IPS DF 6.9 (cell line): ENCODE data around the gene SHISA8.
A peak's percentile ranks its signal among the peaks of the same experiment; 100 is the strongest.
"Not testable (repeated sequence)": the region's sequence is repeated elsewhere in the genome, so short reads cannot be mapped to it uniquely, and the experiment has no call there.

Experiments used
- DNase-seq: peaks from one replicate; pipeline ENCODE4 v3.0.0-alpha.2; 2013; ENCODE audit warnings: low read depth, low spot score
- H3K27ac ChIP-seq: one replicate; pipeline ENCODE4 v1.5.1; 2013; ENCODE audit warnings: low read length, control low read depth
- H3K27me3 ChIP-seq: 2 replicates; pipeline ENCODE4 v1.6.1; 2013; ENCODE audit warnings: mild to moderate bottlenecking, low read length; ENCODE audit not compliant: control insufficient read depth, insufficient read depth
- H3K36me3 ChIP-seq: 2 replicates; pipeline ENCODE4 v1.6.1; 2013; ENCODE audit warnings: low read length; ENCODE audit not compliant: control insufficient read depth, insufficient read depth
- H3K4me1 ChIP-seq: 2 replicates; pipeline ENCODE4 v1.6.1; 2013; ENCODE audit warnings: low read length; ENCODE audit not compliant: control insufficient read depth, insufficient read depth
- H3K4me3 ChIP-seq: 2 replicates; pipeline ENCODE4 v1.5.1; 2013; ENCODE audit warnings: mild to moderate bottlenecking, low read length
- H3K9me3 ChIP-seq: 2 replicates; pipeline ENCODE4 v1.6.1; 2013; ENCODE audit warnings: low read length, inconsistent platforms; ENCODE audit not compliant: control insufficient read depth, insufficient read depth
- WGBS: extraction: QIAGEN DNeasy Blood & Tissue Kit; methylation state at CpG from one replicate; pipeline ENCODE4 v1.1.7; 2013; ENCODE audit warnings: mixed read lengths, missing lambda C conversion rate; ENCODE audit not compliant: insufficient read length, insufficient coverage; 5-methylcytosine and 5-hydroxymethylcytosine counted together

The SHISA8 gene

DNA sequence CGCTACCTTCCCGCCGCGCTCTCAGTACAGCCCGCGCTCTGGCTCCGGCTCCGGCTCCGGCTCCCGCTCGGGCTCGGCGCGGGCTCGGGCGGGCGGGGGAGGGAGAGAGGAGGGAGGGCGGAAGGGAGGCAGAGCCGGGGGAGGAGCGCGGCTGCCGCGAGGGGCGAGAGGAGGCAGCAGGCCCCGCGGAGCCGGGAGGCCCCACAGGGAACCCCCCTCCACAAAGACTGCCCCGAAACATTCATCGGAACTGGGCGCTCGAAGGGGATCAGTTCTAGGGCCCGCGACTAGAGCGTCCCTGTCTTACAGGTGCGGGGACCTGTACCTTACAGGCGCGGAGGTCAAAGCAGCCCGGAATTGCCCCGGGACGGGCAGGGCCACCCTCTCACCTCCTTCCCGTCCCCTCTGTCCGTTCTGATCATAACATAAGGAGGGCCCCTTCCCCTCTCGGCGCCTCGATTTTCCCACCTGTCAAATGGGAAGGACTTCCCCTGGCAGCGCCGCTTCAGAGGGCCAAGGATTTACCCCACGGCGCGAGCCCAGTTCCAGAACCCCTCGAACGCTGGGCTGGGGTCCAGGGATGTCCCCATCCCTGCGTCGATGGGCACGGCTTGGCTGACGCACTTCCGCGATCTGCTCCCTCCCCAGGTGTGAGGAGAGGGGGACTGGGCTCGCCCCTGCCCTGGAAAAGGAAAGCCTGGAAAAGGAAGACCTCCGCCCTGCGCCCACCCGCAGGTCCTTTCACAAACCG, at the start of gene SHISA8:
SHISA8 (minus strand) TSS at position 40 of the 751 bp plus-strand sequence. CDS start 407 bp downstream, outside the sequence.
- H3K27me3 ChIP-seq, result peaks cover 65% of the 10 kb centered on the region
- no peak for DNase-seq
- peaks cover 8% of the 10 kb centered on the region for H3K4me1 ChIP-seq
- H3K4me3 ChIP-seq, result peak within 1 kb of the TSS; percentile 16; the same call in 1 of the 2 replicates
- no peaks in the 10 kb centered on the region for H3K36me3 ChIP-seq
- no peak within 1 kb of the TSS for H3K27ac ChIP-seq
- H3K9me3 ChIP-seq, result no peaks in the 10 kb centered on the region
- no CpG with 5 or more reads among the region's 63 CpGs for WGBS

DNA sequence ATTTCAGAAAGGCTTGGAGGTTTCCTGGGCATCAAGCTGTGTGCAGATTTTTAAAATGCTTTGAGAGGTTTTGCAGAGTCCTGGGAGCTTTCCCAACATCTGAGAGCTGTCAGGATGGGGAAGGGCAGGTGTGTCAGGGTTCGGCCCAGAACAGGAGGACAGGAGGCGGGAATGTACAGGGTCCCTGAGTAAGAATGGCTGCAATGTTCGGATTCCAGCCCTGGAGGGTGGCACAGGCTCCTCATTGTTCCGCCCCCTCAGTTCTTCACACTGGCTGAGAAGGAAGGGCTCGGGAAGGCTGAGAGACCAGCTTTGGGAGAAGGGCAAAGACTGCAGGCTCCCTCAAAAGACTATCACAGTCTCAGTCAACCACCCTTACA, 49.2 kb upstream of the SHISA8 start:
- no peaks in the 10 kb centered on the region for H3K9me3 ChIP-seq
- H3K36me3 ChIP-seq, result no peaks in the 10 kb centered on the region
- H3K27ac ChIP-seq, result no peak overlapping the region
- no CpG with 5 or more reads among the region's 5 CpGs for WGBS
- H3K4me3 ChIP-seq, result no peak overlapping the region
- H3K4me1 ChIP-seq, result peaks cover 2% of the 10 kb centered on the region; the same call in 1 of the 2 replicates
- no peak for DNase-seq
- no peaks in the 10 kb centered on the region for H3K27me3 ChIP-seq

DNA sequence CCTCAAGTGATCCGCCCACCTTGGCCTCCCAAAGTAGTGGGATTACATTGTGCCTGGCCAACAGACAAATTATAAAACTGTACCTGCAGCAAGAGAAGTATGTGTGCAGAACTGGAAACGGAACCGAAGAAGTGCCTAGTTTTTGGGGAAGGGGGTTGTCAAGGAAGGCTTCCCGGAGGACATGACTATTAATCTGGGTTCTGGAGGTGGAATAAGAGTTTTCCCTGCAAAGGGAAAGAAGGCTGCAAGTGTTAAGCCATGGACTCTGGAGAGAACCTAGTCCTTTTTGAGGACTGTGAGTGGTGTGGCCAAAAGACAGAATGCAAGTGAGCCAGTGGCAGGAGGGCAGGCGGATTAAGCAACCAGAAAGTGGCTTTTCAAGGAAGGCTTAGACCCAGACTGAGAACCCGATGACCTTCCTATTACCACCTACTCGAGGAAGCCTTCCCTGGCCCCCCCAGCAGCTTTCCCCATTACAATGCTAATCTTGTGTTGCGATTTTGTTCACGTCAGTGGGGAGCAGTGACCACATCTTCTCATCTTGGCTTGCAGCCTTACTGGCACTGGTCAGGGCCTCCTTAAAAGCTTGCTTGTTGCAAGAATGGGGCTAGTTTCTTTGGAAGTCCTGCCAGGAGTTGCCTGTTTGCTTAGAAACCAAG, 48.7 kb upstream of the SHISA8 start:
- no peaks in the 10 kb centered on the region for H3K9me3 ChIP-seq
- H3K27ac ChIP-seq, result no peak overlapping the region
- H3K4me1 ChIP-seq, result peaks cover 2% of the 10 kb centered on the region; the same call in 1 of the 2 replicates
- H3K36me3 ChIP-seq, result no peaks in the 10 kb centered on the region
- DNase-seq, result no peak
- no peaks in the 10 kb centered on the region for H3K27me3 ChIP-seq
- WGBS, result no CpG with 5 or more reads among the region's 9 CpGs
- H3K4me3 ChIP-seq, result no peak overlapping the region

DNA sequence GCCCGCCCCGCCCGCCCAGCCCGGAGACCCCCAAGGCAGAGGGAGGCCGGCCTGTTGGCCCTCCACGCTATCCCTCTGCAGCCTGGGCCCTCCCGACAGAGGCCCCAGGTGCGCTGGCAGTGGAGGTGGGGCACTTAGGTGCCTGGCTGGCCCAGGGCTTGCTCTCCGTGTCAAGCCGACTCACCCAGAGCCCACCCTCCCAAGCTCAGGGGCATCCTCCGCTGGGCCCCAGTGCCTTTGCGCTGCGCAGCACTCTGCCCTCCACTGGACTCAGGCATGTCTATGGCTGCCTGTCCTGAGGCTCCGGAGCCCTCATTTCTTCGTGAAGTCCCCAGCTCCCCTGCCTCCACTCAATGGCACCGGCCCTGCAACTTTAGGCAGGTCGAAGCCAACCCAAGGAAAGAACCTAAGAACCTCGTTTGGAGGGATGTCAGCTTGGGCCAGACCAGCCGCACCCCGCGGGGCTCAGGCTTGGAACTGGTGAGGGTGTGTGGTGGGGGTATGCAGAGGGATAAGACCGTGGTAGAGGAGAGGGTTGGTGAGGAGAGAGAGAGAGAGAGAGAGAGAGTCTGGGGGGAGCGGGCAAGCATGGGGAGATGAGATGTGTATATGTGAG, 43.2 kb upstream of the SHISA8 start:
- Histone ChIP-seq H3K36me3 (no peaks in the 10 kb centered on the region), H3K9me3 (no peaks in the 10 kb centered on the region), H3K27ac (no peak overlapping the region), H3K4me1 (peaks cover 4% of the 10 kb centered on the region; the same call in 1 of the 2 replicates), H3K4me3 (peak overlapping the region; percentile 21; the same call in 1 of the 2 replicates), H3K27me3 (no peaks in the 10 kb centered on the region)
- 100% methylated on average over 1 of the region's 23 CpGs for WGBS
- DNase-seq, result no peak

DNA sequence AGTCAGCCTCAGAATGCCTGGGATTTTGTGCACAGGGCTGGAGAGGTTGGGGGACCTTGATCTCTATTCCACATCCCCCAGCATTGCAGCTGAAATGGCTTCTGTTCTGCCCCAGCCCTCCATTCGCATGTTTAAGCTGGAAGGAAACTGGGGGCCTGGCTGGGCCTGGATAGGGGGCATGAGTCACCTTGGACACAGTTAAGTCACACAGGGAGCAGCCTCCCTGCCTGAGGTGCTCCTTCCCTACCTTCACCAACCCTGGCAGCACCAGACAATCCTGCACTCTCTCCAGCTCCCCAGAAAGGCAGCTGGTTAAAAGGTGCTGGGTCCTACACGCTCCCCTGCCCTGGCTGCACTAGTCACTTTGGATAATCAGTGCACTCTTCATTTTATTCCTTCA, 37.8 kb upstream of the SHISA8 start:
- WGBS, result no CpG with 5 or more reads among the region's 2 CpGs
- no peak overlapping the region for H3K4me3 ChIP-seq
- H3K27ac ChIP-seq, result no peak overlapping the region
- no peaks in the 10 kb centered on the region for H3K36me3 ChIP-seq
- no peaks in the 10 kb centered on the region for H3K9me3 ChIP-seq
- H3K27me3 ChIP-seq, result no peaks in the 10 kb centered on the region
- no peak for DNase-seq
- peaks cover 5% of the 10 kb centered on the region for H3K4me1 ChIP-seq

DNA sequence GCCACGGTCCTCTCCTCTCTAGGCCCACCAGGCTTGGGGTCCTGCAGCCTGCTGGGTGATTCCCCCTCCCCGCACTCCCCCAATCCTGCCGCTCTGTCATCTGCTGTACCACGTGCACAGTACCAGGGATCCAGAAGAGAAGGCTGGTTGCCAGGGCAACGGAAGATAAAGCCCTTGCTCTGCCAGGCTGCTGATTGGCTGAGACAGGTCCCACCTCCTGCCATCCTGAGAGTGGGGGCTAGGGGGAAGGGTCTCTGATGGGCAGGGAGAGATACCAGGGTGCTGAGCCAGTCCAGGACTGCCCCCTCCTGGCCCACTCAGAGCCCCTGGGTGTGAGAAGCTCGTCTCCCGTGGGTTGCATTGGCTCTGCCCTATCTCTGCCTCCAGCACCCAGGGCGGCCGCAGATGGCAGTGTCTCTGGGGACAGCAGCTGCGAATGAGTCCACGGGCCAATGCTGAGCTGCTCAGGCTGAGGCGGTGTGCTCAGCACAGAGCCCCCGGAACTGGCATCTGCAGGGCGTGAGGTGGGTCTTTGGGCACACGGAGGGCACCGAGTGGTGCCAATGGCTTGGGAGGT, 37.1 kb upstream of the SHISA8 start, which contains the start of gene SMIM45:
SMIM45 (plus strand) TSS at position 253 of the 577 bp plus-strand sequence.
- no CpG with 5 or more reads among the region's 16 CpGs for WGBS
- H3K36me3 ChIP-seq, result no peaks in the 10 kb centered on the region
- H3K9me3 ChIP-seq, result no peaks in the 10 kb centered on the region
- H3K4me1 ChIP-seq, result peaks cover 5% of the 10 kb centered on the region
- H3K27me3 ChIP-seq, result no peaks in the 10 kb centered on the region
- no peak within 1 kb of the TSS for H3K4me3 ChIP-seq
- DNase-seq, result no peak
- no peak within 1 kb of the TSS for H3K27ac ChIP-seq

DNA sequence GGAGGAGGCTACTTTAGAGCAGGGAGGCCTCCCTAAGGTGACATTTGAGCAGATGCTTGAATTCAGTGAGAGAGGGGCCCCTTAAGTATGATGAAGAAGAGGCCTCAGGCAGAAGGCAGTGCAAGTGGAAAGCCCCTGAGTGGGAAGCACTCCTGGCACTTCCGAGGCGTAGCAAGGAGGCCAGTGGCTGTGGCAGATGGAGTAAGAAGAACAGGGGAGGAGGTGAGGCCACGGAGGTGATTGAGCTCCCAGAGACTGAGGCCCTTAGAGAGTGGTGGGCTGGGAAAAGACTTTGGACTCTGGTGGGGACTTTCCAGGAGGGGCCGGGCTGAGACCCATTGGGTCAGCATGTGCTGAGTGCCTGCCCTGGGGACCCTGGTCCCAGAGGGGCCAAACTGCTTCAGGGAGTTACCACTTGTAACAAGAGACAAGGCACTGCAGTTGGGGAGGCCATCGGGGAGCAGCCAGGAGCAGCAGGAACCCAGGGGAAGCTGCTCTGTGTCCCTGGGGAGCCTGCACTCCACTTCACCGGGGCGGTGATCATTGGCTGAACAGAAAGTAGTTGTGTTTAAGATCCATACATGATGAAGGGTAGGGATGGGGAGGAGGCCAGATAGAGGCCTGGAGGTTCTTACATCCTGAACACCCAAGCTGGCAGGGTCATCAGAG, 34.6 kb upstream of the SHISA8 start:
- Histone ChIP-seq H3K9me3 (no peaks in the 10 kb centered on the region), H3K4me1 (peaks cover 10% of the 10 kb centered on the region), H3K27me3 (no peaks in the 10 kb centered on the region), H3K4me3 (no peak overlapping the region), H3K36me3 (no peaks in the 10 kb centered on the region; the same call in 1 of the 2 replicates), H3K27ac (no peak overlapping the region)
- no CpG with 5 or more reads among the region's 7 CpGs for WGBS
- no peak for DNase-seq

DNA sequence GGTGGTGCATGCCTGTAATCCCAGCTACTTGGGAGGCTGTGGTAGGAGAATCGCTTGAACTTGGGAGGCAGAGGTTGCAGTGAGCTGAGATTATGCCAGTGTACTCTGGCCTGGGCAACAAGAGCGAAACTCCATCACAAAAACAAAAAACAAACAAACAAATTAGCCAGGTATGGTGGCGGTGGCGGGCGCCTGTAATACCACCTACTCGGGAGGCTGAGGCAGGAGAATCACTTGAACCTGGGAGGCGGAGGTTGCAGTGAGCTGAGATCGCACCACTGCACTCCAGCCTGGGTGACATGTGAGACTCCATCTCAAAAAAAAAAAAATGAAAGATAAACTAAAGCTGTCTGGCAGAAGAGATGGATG, 34.0 kb upstream of the SHISA8 start:
- H3K36me3 ChIP-seq, DNase-seq, H3K27ac ChIP-seq, H3K9me3 ChIP-seq, H3K4me3 ChIP-seq, H3K27me3 ChIP-seq: not testable (repeated sequence)
- WGBS, result no CpG with 5 or more reads among the region's 8 CpGs
- peaks cover 10% of the 10 kb centered on the region for H3K4me1 ChIP-seq

DNA sequence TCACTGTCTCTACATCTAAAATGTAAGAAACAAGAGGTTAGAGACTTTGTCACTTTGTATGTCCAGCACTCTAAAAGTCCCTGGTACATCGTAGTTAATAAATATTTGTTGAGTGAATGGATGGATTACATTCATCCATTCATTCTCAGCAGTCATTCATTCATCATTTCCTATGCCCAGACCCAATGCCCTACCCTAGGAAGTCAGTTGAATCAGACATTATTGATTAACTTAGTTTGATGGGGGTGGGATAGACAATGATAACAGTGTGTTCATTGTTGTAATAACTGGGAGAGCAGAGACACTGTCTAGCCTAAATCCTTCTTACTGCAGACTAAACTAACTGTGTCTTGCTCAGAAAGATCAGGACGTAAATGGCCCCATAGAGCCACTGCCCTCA, 33.3 kb upstream of the SHISA8 start:
- H3K27ac ChIP-seq, result no peak overlapping the region
- whole genome bisulfite sequencing, result no CpG with 5 or more reads among the region's 2 CpGs
- peaks cover 8% of the 10 kb centered on the region; the same call in 1 of the 2 replicates for H3K36me3 ChIP-seq
- H3K4me3 ChIP-seq, result no peak overlapping the region
- H3K9me3 ChIP-seq, result no peaks in the 10 kb centered on the region
- no peak for DNase-seq
- H3K4me1 ChIP-seq, result peaks cover 10% of the 10 kb centered on the region
- no peaks in the 10 kb centered on the region for H3K27me3 ChIP-seq
